HG03521 (cell line): ENCODE data around the gene GNAO1.

Source experiments
- ATAC-seq: cut with Tn5 transposase; IDR thresholded peaks from one replicate; pipeline ENCODE4 v1.9.1; 2021; ENCODE audit warnings: mild to moderate bottlenecking, moderate library complexity; ENCODE audit not compliant: unreplicated experiment

GNAO1 gene

DNA sequence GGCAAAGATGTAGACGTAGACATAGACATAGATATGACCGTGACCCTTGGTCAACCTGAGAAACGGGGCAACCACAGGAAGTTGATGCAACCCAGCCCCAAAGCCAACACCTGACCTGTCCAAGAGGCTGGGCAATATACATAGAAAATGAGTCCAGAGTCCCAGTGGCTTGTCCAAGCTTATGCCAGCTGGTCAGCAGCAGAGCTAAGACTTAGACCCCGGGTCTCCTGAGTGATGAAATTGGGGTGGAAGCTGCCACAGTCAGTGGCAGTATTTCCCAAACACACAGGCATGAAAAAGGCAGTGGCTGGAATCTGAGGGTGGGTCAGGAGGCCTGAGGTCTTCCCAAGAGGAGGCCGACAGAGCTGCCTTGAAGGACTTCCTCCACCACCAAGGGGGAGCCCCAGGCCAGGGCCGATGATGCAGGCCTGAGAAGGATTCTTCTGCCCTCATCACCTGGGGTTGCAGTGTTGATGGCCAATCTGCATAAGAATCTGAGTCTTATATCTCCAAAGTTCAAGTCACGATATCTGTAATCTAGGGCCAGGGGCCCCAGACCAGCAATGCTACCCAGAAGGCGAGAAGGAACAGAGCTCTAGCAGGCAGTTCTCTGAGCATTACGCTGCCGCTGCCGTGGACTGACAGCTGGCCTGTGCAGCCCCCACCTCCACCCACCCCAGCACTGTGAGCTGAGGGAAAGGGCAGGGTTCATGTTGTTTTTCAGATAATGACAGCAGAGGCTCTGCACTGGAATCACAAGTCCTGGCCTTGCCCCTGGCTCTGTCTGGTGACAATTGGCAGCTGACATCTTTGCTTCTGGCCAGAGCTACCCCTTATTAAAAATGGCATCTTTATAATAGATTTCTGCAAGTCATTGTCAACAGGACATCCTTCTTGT lies 72.7 kb downstream of the GNAO1 start:
- no peak for ATAC-seq

DNA sequence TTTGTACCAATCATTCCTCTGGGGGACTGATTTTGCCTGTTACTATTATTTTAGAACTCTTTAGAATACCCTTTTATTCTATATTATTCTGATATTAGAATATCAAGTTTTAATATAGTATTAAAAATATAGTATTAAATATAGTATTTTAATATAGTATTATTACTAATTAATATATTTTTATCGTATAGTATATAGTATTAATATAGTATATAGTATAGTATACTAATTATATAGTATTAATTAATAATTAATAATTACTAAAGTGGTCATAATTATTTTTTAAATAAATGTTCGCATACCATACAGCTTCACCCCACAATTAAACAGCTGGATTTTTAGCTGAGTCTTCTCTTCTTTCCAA lies 73.3 kb downstream of the GNAO1 start:
- ATAC-seq: no peak

- no peak for ATAC-seq
Observed at GRCh38 chr16:56265184-56265583, 73.9 kb downstream of the GNAO1 start.

GRCh38 chr16:56265746-56266145 lies 74.5 kb downstream of the GNAO1 start:
- ATAC-seq: no peak

DNA sequence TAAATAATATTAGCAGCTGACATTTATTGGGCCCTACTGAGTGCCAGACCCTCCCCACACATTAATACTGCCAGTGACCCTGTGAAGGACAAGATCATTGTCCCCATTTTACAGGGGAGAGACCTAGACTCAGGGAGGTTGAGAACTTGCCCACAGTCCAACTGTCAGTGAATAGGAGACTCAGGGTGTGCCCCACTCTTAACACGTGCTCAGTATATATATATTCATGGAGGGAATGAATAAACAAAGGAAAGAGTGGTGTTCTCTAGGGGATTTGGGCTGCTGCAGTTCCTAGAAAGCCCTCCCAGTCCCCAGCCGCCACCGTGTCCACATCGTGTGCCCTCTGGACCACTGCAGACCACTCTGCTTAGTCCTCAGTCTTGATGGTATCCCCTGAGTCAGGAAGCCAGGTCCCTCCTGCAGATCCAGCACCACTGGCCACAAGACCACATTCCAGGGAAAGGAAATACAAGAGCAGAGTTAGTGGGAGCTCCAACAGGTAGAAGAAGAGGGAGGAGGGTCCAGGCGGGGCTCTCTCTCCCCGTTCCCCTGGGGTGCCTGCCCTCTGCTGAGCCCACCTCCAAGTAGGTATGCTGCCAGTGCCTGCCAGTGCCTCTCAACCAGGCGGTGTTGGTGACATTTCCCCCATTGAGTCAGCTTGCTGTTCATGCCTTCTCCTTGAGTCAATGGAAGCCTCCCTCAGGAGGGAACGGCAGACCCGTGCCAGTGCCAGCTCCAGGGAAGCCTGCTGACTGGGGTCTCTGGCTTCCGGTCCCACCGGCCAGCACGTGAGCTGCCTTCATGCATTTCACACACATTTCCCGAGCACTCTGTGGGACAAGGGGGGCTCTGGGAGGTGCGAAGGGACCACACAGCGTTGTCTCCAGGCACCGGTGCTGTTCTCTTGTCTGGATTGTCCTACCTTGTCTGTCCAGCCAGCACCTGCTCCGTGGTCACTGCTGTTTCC lies 75.6 kb downstream of the GNAO1 start:
- ATAC-seq: no peak

DNA sequence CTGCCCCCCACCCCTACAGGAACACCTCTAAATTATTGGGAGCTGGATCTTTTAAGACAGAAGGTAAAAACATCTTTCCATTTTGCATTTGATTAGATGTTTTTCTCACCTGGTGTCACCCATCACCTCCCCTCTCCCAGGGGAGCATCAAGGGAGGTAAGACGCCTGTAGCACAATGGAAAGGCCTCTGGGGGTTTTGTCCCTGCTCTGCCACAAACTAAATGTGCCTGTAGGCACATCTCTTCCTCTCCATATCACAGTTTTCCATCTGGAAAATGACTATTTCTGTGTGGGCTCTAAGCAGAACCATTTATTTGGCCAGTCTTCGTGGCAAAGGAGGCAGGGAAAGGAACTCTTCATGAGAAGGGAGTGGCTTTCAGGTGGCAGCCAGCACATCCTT lies 76.6 kb downstream of the GNAO1 start:
- no peak for ATAC-seq

GRCh38 chr16:56268799-56269198 lies 77.5 kb downstream of the GNAO1 start:
- ATAC-seq: no peak

GRCh38 chr16:56269281-56269680 lies 78.0 kb downstream of the GNAO1 start:
- ATAC-seq: no peak

DNA sequence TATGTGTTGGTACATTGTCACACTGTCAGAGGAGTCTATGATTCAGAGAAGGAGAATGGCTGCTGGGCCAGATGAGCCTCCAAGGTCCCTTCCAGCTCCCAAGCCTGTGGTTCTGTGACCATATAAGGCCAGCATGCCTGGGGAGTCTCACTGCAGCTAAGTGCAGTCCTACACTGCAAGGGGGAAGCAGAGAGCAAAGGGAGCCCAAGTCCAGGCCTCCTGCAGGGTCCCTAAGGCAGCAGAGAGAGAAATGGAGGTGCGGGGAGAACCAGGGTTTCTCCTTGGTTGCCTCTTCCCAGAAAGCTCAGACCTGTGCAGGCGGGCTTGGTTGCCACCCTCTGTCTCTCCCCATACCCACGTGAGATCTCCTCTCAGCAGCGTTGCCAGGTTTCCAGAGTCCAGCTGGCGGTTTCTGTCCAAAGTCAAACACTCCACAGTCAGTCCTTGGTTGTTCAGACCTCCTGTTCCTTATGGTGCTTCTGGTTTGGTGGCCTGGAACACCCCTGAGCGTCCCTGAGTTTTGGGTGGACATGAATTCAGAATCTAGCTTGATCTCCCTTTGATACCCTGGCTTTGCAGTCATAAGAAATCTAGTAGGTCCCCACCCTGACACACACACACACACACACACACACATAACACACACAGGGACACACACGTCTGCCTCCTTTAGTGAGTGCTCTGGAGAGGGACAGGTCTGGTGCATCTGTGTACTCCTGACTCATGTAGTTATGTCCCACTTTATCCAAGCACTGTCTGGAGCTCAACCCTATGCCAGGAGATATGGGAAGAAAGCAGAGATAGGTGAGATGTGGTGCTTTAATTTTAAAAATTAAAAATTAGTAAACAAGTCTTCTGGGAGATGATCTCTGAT lies 78.8 kb downstream of the GNAO1 start:
- no peak for ATAC-seq

GRCh38 chr16:56270828-56271227 lies 79.5 kb downstream of the GNAO1 start:
- ATAC-seq: no peak

- ATAC-seq: no peak
Observed at GRCh38 chr16:56272583-56272894, 81.2 kb downstream of the GNAO1 start.

DNA sequence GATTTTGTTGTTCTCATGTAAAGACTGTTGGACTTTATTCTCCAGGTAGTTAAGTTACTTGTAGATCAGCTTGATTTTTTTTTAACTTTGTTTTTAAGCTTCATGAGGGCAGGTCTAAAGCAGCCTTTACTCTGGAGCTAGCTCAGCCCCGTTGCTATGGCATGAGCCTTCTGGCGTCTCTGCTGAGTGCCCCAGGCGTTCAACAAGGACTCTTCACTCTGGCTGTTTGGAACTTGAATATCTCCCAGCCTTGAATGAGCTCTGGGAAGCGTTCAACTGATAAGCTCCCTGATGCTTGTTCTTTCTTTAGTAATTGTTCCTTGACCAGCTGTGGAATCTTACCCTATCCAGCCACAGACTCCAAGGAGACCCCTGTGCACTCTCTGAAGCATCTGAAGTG lies 82.3 kb downstream of the GNAO1 start:
- no peak for ATAC-seq

DNA sequence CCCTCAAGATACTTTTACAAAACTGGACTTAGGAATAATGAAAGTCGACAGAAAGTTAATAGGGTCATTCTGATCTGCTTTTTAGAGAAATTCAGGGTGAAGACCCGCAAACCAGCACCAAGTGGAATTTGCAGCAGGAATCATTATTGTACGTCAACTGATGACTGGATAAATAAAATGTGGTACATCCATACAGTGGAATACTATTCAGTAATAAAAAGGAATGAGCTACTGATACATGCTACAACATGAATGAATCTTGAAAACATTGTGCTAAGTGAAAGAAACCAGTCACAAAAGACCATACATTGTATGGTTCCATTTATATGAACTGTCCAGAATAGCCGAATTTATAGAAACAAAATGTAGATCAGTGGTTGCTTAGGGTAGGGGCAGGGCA lies 83.1 kb downstream of the GNAO1 start:
- ATAC-seq: no peak

GRCh38 chr16:56275076-56275475 lies 83.8 kb downstream of the GNAO1 start:
- ATAC-seq: no peak

GRCh38 chr16:56275801-56276200 lies 84.5 kb downstream of the GNAO1 start:
- ATAC-seq: no peak

DNA sequence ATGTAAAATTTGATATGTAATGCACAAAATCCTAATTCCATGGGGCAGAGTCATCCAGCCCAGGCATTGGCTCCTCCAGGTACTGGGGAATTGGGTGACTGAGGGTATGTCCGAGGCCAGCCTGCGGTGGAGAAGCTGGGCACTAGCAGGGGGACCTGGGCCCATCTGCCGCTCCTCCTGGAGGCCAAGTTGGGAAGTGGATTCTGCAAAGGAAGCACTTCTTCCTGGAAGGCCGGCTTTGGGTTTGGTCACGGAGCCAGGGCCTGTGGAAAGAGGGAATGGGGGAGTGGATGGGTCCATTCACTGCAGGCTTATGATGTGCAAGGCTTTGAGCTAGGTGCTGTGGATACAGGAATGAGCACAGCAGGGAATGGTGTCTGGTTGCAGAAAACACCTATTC lies 85.8 kb downstream of the GNAO1 start:
- ATAC-seq: no peak

GRCh38 chr16:56278196-56278855 lies 87.0 kb downstream of the GNAO1 start:
- no peak for ATAC-seq

DNA sequence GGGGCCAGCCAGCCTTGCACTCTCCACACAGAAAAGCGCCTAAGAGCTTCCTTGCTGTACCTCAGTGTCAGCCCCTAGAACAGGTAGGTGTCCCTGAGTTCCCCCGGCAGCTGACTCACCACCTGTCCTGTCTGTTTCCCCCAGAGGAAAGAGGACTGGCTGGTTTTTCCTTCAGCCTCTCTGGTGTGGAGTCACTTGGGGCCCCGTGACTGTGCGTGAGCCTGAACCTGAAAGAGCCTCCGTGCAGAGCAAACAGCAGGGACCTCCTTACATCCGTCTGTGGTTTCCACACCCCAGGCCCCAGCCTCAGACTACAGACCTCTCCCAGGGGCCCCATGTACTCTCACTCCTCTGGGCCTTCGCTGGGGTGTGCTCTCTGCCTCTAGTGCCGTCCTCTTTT lies 87.8 kb downstream of the GNAO1 start:
- ATAC-seq: no peak

GRCh38 chr16:56279914-56280313 lies 88.6 kb downstream of the GNAO1 start:
- ATAC-seq: no peak

DNA sequence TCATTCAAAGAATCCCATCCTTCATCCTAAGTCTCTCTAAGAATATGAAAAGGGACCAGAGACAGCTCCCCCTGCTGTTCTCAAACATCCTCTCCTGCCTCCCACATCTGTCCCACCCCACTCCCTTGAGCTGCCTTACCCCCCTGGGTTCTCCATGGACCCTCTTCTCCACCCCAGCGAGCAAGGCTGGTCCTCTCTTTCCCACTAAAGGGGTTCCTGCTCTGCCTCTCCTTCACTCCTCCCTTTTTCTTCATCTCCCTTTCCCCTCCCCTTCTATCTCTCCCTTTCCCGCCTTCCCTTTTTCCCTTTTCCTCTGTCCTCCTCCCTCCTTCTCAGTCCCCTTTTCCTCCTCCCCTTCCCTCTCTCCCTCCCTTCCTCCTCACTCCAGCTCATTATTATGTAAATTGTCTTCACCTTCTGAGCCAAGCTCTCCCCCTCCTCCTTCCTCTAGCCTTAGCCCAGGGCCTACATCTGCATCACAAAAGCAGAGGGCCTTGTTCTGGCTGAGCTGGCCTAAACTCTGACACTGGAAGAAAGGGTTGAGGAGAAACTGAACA lies 90.0 kb downstream of the GNAO1 start:
- no peak for ATAC-seq
